Left ventricle myocardium inferior (tissue), 1 donor: Measurements from ENCODE around the gene HSPB6. TPM values are rescaled to one million over a fixed set of nuclear protein-coding genes. Genes with fewer than 3 reads are reported as not detected.
A peak's percentile ranks its signal among the peaks of the same experiment; 100 is the strongest.

Source experiments
- DNase-seq: peaks from one replicate; pipeline ENCODE4 v3.0.0-alpha.2; 2020
- H3K27ac ChIP-seq: fragments of 200-600 bp; replicated peaks from 2 replicates; pipeline ENCODE4 v1.8.0; 2021
- H3K27me3 ChIP-seq: fragments of 200-600 bp; 2 replicates; pipeline ENCODE4 v1.8.0; 2021; ENCODE audit warnings: low read depth
- H3K36me3 ChIP-seq: fragments of 200-600 bp; 2 replicates; pipeline ENCODE4 v1.8.0; 2021
- H3K4me1 ChIP-seq: fragments of 200-600 bp; 2 replicates; pipeline ENCODE4 v1.8.0; 2021
- H3K4me3 ChIP-seq: fragments of 200-600 bp; 2 replicates; pipeline ENCODE4 v1.8.0; 2021; ENCODE audit warnings: mild to moderate bottlenecking, moderate library complexity
- H3K9me3 ChIP-seq: fragments of 200-600 bp; replicated peaks from 2 replicates; pipeline ENCODE4 v1.8.0; 2021
- intact Hi-C: fragments of 100-400 bp; cut with micrococcal nuclease; formaldehyde crosslinking; loops from one replicate; pipeline ENCODE4 v1.11.0; 2022
- total RNA-seq: library from RNA; stranded (reverse); fragmentation: NEBNext Ultra II Directional; extraction: Animal tissue kit (Norgen Biotek cat#: 25700); gene quantifications from one replicate; pipeline ENCODE4 v1.2.1, GENCODE V29; 2021
- TF ChIP-seq, protein P1 (sequence below): fragments of 200-600 bp; IDR thresholded peaks from 2 replicates; pipeline ENCODE4 v1.8.0; 2021; ENCODE audit warnings: antibody characterized with exemption, mild to moderate bottlenecking, borderline replicate concordance
- donor health status: DM: no; HTN: yes; CAD: no; lungs with severe emphysema.

Gene HSPB6
- total RNA-seq, 1 donor from 2014 or later = 899 TPM

- intact Hi-C loops = no loop called here
- DNase-seq = no peak
- Histone ChIP-seq H3K9me3 (no peaks in the 10 kb centered on the region), H3K27me3 (no peaks in the 10 kb centered on the region), H3K4me1 (peaks cover 63% of the 10 kb centered on the region), H3K4me3 (no peak overlapping the region), H3K27ac (no peak overlapping the region), H3K36me3 (peaks cover 19% of the 10 kb centered on the region)
- TF ChIP-seq, protein P1, sequence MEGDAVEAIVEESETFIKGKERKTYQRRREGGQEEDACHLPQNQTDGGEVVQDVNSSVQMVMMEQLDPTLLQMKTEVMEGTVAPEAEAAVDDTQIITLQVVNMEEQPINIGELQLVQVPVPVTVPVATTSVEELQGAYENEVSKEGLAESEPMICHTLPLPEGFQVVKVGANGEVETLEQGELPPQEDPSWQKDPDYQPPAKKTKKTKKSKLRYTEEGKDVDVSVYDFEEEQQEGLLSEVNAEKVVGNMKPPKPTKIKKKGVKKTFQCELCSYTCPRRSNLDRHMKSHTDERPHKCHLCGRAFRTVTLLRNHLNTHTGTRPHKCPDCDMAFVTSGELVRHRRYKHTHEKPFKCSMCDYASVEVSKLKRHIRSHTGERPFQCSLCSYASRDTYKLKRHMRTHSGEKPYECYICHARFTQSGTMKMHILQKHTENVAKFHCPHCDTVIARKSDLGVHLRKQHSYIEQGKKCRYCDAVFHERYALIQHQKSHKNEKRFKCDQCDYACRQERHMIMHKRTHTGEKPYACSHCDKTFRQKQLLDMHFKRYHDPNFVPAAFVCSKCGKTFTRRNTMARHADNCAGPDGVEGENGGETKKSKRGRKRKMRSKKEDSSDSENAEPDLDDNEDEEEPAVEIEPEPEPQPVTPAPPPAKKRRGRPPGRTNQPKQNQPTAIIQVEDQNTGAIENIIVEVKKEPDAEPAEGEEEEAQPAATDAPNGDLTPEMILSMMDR = no peak
Observed at GRCh38 chr19:35752746-35753350, 4.0 kb downstream of the HSPB6 start.

- H3K4me1 ChIP-seq = peaks cover 63% of the 10 kb centered on the region
- DNase-seq = no peak
- TF ChIP-seq, protein P1 = no peak
- intact Hi-C loops = no loop called here
- peak overlapping the region; percentile 61 for H3K27ac ChIP-seq
- H3K4me3 ChIP-seq = no peak overlapping the region
- no peaks in the 10 kb centered on the region for H3K9me3 ChIP-seq
- no peaks in the 10 kb centered on the region for H3K27me3 ChIP-seq
- H3K36me3 ChIP-seq = peaks cover 19% of the 10 kb centered on the region
Observed at GRCh38 chr19:35751839-35752745, 4.7 kb downstream of the HSPB6 start.

- DNase-seq = no peak
- H3K27ac ChIP-seq = no peak overlapping the region
Observed at GRCh38 chr19:35750167-35750566, 6.7 kb downstream of the HSPB6 start.

DNA sequence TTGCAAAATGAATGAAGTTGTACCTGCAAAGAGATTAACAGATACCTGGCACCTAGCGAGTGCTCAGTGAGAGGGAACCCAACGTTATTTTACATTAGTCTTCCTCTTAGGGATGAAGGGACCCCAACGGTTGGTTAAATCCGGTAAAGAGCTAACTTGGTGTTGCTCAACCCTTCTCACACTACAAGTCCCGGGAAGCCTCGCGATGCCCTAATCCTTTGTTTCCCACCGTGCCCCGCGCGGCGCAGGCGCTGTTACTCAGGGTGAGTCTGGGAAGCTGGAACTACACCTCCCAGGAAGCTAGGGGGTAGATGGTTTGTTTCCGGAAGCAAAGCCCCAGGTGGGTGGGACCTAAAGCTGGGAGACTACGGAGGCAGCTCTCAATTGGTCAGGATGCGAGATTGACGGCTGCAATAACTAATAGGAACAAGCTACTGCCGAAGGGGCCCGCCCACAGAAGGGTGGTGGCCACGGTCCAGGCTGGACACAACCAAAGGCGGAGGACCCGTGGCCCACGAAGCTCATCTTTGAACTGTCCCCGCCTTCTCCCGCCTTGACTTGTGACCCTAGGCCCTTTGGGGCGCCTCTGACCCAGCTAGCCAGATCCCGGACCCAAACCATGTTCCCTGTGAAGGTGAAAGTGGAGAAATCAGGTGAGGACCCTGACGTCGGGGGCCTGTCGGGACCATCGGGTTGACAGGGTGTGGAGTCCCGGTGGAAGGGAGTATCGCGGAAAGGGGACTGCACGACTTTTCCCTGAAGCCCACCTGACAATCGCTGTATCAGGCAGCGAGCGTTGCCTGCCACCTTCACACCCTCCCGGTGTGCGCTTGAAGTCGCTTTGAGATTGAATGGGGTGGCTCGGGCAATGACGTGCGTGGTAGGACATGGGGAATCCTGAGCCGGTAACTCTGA is 8.5 kb downstream of the HSPB6 start, which contains the start of gene LIN37:
LIN37 (plus strand) TSS at position 471 of the 915 bp plus-strand sequence; CDS start at position 620, 149 bp downstream.
- Histone ChIP-seq H3K4me1 (peaks cover 67% of the 10 kb centered on the region), H3K36me3 (peaks cover 21% of the 10 kb centered on the region), H3K4me3 (peak within 1 kb of the TSS; percentile 82), H3K27me3 (no peaks in the 10 kb centered on the region), H3K27ac (peak within 1 kb of the TSS; percentile 84), H3K9me3 (no peaks in the 10 kb centered on the region)
- intact Hi-C loops = no loop called here
- peak; percentile 99 for DNase-seq
- TF ChIP-seq, protein P1 = peak; percentile 50

More at GRCh38 chr19:35750167-35750566, 6.7 kb downstream of the HSPB6 start:
- peaks cover 60% of the 10 kb centered on the region for H3K4me1 ChIP-seq
- intact Hi-C loops = no loop called here
- H3K9me3 ChIP-seq = no peaks in the 10 kb centered on the region
- no peaks in the 10 kb centered on the region for H3K27me3 ChIP-seq
- no peak overlapping the region for H3K4me3 ChIP-seq
- H3K36me3 ChIP-seq = peaks cover 19% of the 10 kb centered on the region
- TF ChIP-seq, protein P1 = no peak

DNA sequence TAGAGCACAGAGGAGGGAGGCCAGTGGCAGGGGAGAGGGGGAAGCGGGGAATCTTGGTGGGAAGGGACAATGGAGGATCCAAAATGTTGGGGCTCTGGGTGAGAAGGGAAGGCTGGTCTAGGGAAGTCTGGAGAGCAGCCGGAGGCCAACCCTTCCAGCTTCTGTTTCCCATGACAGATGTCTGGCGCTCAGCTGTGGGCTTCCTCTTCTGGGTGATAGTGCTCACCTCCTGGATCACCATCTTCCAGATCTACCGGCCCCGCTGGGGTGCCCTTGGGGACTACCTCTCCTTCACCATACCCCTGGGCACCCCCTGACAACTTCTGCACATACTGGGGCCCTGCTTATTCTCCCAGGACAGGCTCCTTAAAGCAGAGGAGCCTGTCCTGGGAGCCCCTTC is 10.3 kb downstream of the HSPB6 start:
- peaks cover 61% of the 10 kb centered on the region for H3K4me1 ChIP-seq
- no peaks in the 10 kb centered on the region for H3K27me3 ChIP-seq
- H3K36me3 ChIP-seq = peaks cover 12% of the 10 kb centered on the region
- H3K27ac ChIP-seq = peak overlapping the region; percentile 100
- no peak for DNase-seq
- peak overlapping the region; percentile 87 for H3K4me3 ChIP-seq
- intact Hi-C loops = no loop called here
- H3K9me3 ChIP-seq = no peaks in the 10 kb centered on the region
- TF ChIP-seq, protein P1 = no peak
